SH-SY5Y (cell line): Measurements from ENCODE around the gene NTRK1.

Experiments used
- GATA2 ChIP-seq: IDR thresholded peaks from 2 replicates; pipeline ENCODE4 v1.6.1; 2011; ENCODE audit warnings: mild to moderate bottlenecking, low read depth, low read length
- GATA3 ChIP-seq: IDR thresholded peaks from 2 replicates; pipeline ENCODE4 v1.6.1; 2011; ENCODE audit warnings: low read depth, mild to moderate bottlenecking, low read length, moderate library complexity

DNA sequence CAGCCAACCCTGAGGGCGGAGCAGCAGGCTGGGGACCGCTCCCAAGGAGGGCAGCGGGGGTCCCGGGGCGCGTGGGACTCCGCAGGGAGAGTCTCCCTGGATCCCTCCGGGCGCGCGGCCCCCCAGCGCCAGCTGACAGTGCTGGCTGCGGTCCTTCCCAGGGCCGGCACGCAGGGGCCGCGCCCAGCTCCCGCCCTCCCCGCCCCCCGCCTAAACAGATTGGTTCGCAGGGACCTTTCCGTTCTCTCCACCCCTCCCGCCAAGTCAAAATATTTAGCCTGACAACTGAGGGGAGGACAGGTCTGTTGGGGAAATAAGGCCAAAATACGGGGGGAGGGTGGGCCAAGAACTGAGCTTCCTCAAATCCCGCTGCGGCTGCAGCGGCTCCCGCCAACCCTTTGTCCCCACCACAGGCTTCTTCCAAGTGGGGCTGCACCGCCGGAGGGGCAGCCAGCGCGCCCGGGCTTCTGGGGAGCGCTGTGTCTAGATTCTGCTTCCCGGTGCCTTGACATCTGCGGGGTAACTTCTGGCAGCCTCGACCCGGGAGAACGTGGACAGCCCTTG lies 1.6 kb upstream of the NTRK1 start, which contains the start of gene INSRR:
- TF ChIP-seq GATA3 (no peak), GATA2 (no peak)
